Esophagus squamous epithelium (tissue), 4 donors: ENCODE data around the gene KRT7.

Experiments used
- CTCF ChIP-seq, 6 experiments: fragments of 450-650 bp in 4 of 6; fragments of 200-600 bp in 2 of 6; sonication (generic) in 2 of 6; IDR thresholded peaks; one replicate each; pipeline ENCODE4 v1.5.1; 2016 to 2019; ENCODE audit warnings: antibody characterized with exemption in 6 of 6, mild to moderate bottlenecking in 4 of 6, moderate library complexity in 4 of 6
- POLR2A ChIP-seq, 4 donors: fragments of 450-650 bp; IDR thresholded peaks; one replicate each; pipeline ENCODE4 v1.6.1; 2017; ENCODE audit warnings: antibody characterized with exemption in 4 of 4, mild to moderate bottlenecking in 4 of 4, moderate library complexity in 3 of 4

- TF ChIP-seq CTCF (IDR thresholded peaks at IDR 0.05), result no peak
- TF ChIP-seq POLR2A (IDR thresholded peaks at IDR 0.05), result no peak
Observed at GRCh38 chr12:52202361-52203078, 30.5 kb upstream of the KRT7 start.
